Loucy (cell line): ENCODE data around the gene LHFPL2.

Experiments
- H2AFZ ChIP-seq: fragments of 200-600 bp; sonication (generic); 2 replicates; pipeline ENCODE4 v1.6.0; 2016; ENCODE audit warnings: antibody characterized with exemption, mild to moderate bottlenecking, low read length, moderate library complexity
- H3F3A ChIP-seq: fragments of 200-600 bp; 2 replicates; pipeline ENCODE4 v1.6.0; 2016; ENCODE audit warnings: antibody characterized with exemption, low read depth, mild to moderate bottlenecking
- H3K27me3 ChIP-seq: fragments of 200-600 bp; sonication (generic); 2 replicates; pipeline ENCODE4 v1.6.1; 2014; ENCODE audit warnings: low read length, mild to moderate bottlenecking; ENCODE audit not compliant: insufficient read depth, poor library complexity, severe bottlenecking
- H3K36me3 ChIP-seq: fragments of 200-600 bp; sonication (generic); 2 replicates; pipeline ENCODE4 v1.6.1; 2016; ENCODE audit warnings: low read length; ENCODE audit not compliant: insufficient read depth
- H3K4me1 ChIP-seq: fragments of 200-600 bp; sonication (generic); 2 replicates; pipeline ENCODE4 v1.5.1; 2014; ENCODE audit warnings: low read length, mild to moderate bottlenecking; ENCODE audit not compliant: insufficient read depth, poor library complexity, severe bottlenecking
- H3K4me2 ChIP-seq: fragments of 200-600 bp; sonication (generic); 2 replicates; pipeline ENCODE4 v1.6.0; 2014; ENCODE audit warnings: antibody characterized with exemption, low read length, low read depth, mild to moderate bottlenecking; ENCODE audit not compliant: poor library complexity, severe bottlenecking
- H3K4me3 ChIP-seq: fragments of 200-600 bp; sonication (generic); 2 replicates; pipeline ENCODE4 v1.5.1; 2014; ENCODE audit warnings: low read length, mild to moderate bottlenecking, mixed read lengths; ENCODE audit not compliant: poor library complexity, severe bottlenecking
- H3K79me2 ChIP-seq: fragments of 200-600 bp; sonication (generic); 2 replicates; pipeline ENCODE4 v1.6.1; 2014; ENCODE audit warnings: low read length; ENCODE audit not compliant: insufficient read depth
- H3K9ac ChIP-seq: fragments of 200-600 bp; sonication (generic); 2 replicates; pipeline ENCODE4 v1.6.0; 2014; ENCODE audit warnings: mild to moderate bottlenecking, low read depth, low read length, moderate library complexity; ENCODE audit not compliant: poor library complexity, severe bottlenecking
- H3K9me2 ChIP-seq: fragments of 200-600 bp; sonication (generic); replicated peaks from 2 replicates; pipeline ENCODE4 v1.6.1; 2016; ENCODE audit warnings: low read depth, low read length, mixed read lengths
- H3K9me3 ChIP-seq: fragments of 200-600 bp; sonication (generic); 2 replicates; pipeline ENCODE4 v1.6.1; 2014; ENCODE audit warnings: mild to moderate bottlenecking, antibody characterized with exemption, low read length, low read depth; ENCODE audit not compliant: insufficient read depth
- H4K20me1 ChIP-seq: fragments of 200-600 bp; sonication (generic); 2 replicates; pipeline ENCODE4 v1.6.0; 2014; ENCODE audit warnings: antibody characterized with exemption, low read length, mild to moderate bottlenecking; ENCODE audit not compliant: insufficient read depth, poor library complexity, severe bottlenecking
- EZH2phosphoT487 ChIP-seq: fragments of 200-600 bp; IDR thresholded peaks from 2 replicates; pipeline ENCODE4 v1.6.1; 2018; ENCODE audit warnings: antibody characterized with exemption, mild to moderate bottlenecking, moderate library complexity, borderline replicate concordance
- TF ChIP-seq, protein P1 (sequence below): fragments of 200-600 bp; sonication (generic); conservative IDR thresholded peaks from 2 replicates; pipeline ENCODE4 v1.5.1; 2014; ENCODE audit warnings: mild to moderate bottlenecking, antibody characterized with exemption, low read length

LHFPL2 gene

DNA sequence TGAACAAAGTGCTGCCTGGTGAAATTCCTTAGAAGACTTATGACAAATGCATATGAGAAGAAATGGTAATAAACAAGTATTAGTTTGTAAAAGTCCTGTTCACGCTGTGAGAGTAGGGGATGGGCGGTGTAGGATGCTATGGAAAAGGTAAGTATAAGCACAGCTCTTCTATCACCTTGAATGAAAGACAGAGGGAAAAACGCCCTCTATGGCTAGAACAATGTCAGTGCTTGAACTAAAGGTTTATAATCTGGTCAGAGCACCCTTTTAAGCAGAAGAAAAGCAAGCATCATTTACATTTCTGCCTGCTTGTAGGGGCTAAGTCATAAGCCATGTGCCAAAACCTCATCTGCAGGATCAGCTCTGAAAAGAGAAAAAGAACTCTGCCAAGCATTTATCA is 115.2 kb downstream of the LHFPL2 start:
- Histone ChIP-seq H3K4me2 (no peak overlapping the region), H3K79me2 (no peaks in the 10 kb centered on the region), H2AFZ (no peak overlapping the region), H3K4me1 (no peaks in the 10 kb centered on the region), H4K20me1 (no peaks in the 10 kb centered on the region), H3K9me3 (no peaks in the 10 kb centered on the region), H3K9ac (no peak overlapping the region), H3K9me2 (no peaks in the 10 kb centered on the region), H3K27me3 (no peaks in the 10 kb centered on the region), H3K4me3 (no peak overlapping the region), H3F3A (no peaks in the 10 kb centered on the region), H3K36me3 (no peaks in the 10 kb centered on the region)
- TF ChIP-seq, protein P1, sequence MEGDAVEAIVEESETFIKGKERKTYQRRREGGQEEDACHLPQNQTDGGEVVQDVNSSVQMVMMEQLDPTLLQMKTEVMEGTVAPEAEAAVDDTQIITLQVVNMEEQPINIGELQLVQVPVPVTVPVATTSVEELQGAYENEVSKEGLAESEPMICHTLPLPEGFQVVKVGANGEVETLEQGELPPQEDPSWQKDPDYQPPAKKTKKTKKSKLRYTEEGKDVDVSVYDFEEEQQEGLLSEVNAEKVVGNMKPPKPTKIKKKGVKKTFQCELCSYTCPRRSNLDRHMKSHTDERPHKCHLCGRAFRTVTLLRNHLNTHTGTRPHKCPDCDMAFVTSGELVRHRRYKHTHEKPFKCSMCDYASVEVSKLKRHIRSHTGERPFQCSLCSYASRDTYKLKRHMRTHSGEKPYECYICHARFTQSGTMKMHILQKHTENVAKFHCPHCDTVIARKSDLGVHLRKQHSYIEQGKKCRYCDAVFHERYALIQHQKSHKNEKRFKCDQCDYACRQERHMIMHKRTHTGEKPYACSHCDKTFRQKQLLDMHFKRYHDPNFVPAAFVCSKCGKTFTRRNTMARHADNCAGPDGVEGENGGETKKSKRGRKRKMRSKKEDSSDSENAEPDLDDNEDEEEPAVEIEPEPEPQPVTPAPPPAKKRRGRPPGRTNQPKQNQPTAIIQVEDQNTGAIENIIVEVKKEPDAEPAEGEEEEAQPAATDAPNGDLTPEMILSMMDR = peak; percentile 68
- TF ChIP-seq EZH2phosphoT487 = no peak

DNA sequence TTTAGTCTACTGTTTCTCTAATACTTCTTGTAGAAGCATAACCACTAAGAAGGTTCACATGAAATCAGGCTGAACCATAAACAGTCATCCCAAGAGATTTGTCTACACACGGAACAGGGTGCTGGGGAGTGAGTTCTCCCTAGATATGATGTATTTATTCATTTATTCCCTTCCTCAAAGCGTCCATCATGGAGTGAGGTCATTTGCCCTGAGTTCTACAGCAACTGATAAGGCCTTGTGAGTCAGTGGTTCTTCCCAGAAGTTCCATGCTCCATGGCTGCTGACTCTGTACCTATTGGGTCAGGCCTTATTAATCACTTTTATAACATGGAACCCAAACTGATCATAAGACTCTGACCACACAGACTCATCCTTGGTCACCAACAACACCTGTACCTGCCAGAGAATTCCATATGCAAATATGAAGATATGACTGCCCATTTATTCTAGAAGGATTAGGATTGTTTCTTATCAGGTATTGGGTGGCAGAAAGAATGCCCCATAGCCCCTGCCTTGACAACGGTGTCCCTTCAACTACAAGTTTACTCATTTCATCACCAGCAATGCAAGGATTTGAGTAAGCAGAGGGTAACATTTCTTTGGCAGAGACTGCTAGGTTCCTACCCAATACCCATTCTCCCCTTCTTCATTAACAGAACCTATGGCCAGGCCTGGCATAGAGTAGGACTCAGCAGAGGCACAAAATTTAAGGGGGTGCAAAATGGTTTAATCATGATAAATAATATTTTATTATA is 118.1 kb downstream of the LHFPL2 start:
- Histone ChIP-seq H3K9me3 (no peaks in the 10 kb centered on the region), H4K20me1 (no peaks in the 10 kb centered on the region), H3K9ac (no peak overlapping the region), H3K4me3 (no peak overlapping the region), H2AFZ (no peak overlapping the region), H3K4me2 (no peak overlapping the region), H3F3A (no peaks in the 10 kb centered on the region), H3K27me3 (no peaks in the 10 kb centered on the region), H3K36me3 (no peaks in the 10 kb centered on the region), H3K4me1 (no peaks in the 10 kb centered on the region), H3K9me2 (no peaks in the 10 kb centered on the region), H3K79me2 (no peaks in the 10 kb centered on the region)
- no peak for TF ChIP-seq EZH2phosphoT487
- TF ChIP-seq, protein P1 = no peak

DNA sequence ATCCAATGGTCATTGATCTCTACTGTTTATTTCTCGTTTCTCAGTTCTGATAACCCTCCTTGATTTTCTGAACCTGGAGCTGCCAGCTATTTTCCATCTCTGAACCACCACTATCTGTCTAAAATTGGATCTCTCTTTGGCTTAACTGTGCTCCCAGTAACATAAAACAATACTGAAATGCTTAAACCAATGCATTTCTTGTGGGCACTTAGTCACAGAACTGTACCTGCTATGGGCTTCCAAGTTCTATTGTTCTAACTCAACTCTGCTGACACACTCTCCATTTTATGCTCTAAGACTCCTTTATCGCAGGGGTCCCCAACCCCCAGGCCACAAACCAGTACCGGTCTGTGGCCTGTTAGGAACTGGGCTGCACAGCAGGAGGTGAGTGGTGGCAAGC is 120.6 kb downstream of the LHFPL2 start:
- Histone ChIP-seq H3K9me3 (no peaks in the 10 kb centered on the region), H2AFZ (no peak overlapping the region), H3F3A (no peaks in the 10 kb centered on the region), H3K9ac (no peak overlapping the region), H3K36me3 (no peaks in the 10 kb centered on the region), H3K4me1 (no peaks in the 10 kb centered on the region), H3K4me2 (no peak overlapping the region), H4K20me1 (no peaks in the 10 kb centered on the region), H3K9me2 (no peaks in the 10 kb centered on the region), H3K79me2 (no peaks in the 10 kb centered on the region), H3K27me3 (no peaks in the 10 kb centered on the region), H3K4me3 (no peak overlapping the region)
- TF ChIP-seq EZH2phosphoT487 = no peak
